NCI-H187 treated with DMSO at 0.1 percent for 48 hours (cell line): ENCODE measurements around the gene ACOT13.
A peak's percentile ranks its signal among the peaks of the same experiment; 100 is the strongest.
"Not testable (repeated sequence)": the region's sequence is repeated elsewhere in the genome, so short reads cannot be mapped to it uniquely, and the experiment has no call there.

Experiments used
- DNase-seq: peaks from one replicate; lab custom pipeline; 2025; lab: John Stamatoyannopoulos, UW

The ACOT13 gene

GRCh38 chr6:24692415-24692814 is 25.5 kb downstream of the ACOT13 start:
- no peak for DNase-seq

GRCh38 chr6:24692848-24693592 is 26.1 kb downstream of the ACOT13 start:
- DNase-seq: no peak

GRCh38 chr6:24694198-24694597 is 27.3 kb downstream of the ACOT13 start:
- no peak for DNase-seq

- peak; percentile 3 for DNase-seq
Observed at GRCh38 chr6:24695635-24696034, 28.8 kb downstream of the ACOT13 start.

- DNase-seq: no peak
Observed at GRCh38 chr6:24696097-24696496, 29.2 kb downstream of the ACOT13 start.

GRCh38 chr6:24699521-24700359 is 32.9 kb downstream of the ACOT13 start:
- no peak for DNase-seq

- DNase-seq: no peak
Observed at GRCh38 chr6:24702720-24703282, 35.9 kb downstream of the ACOT13 start.

GRCh38 chr6:24704468-24704867 is 37.6 kb downstream of the ACOT13 start:
- no peak for DNase-seq

GRCh38 chr6:24708612-24709011 is 41.7 kb downstream of the ACOT13 start:
- DNase-seq: no peak

GRCh38 chr6:24709014-24709711 is 42.3 kb downstream of the ACOT13 start:
- no peak for DNase-seq

- no peak for DNase-seq
Observed at GRCh38 chr6:24710519-24711303, 43.8 kb downstream of the ACOT13 start.

- not testable (repeated sequence) for DNase-seq
Observed at GRCh38 chr6:24716602-24717148, 49.8 kb downstream of the ACOT13 start.

GRCh38 chr6:24718449-24719124 is 51.7 kb downstream of the ACOT13 start:
- no peak for DNase-seq

GRCh38 chr6:24719125-24719971 is 52.5 kb downstream of the ACOT13 start, which contains the start of gene C6orf62:
C6orf62 (minus strand) TSS chr6:24719154; CDS start chr6:24718668, 486 bp downstream.
- DNase-seq: no peak

- no peak for DNase-seq
Observed at GRCh38 chr6:24720131-24720603, 53.3 kb downstream of the ACOT13 start.

- peak; percentile 94 for DNase-seq
Observed at GRCh38 chr6:24720604-24721460, 54.0 kb downstream of the ACOT13 start.

GRCh38 chr6:24721461-24722215 is 54.8 kb downstream of the ACOT13 start:
- DNase-seq: no peak

GRCh38 chr6:24723270-24723669 is 56.4 kb downstream of the ACOT13 start:
- no peak for DNase-seq
